CD14-positive monocyte (primary cell): Measurements from ENCODE around the gene NR6A1. TPM values are rescaled to one million over a fixed set of nuclear protein-coding genes. Genes with fewer than 3 reads are reported as not detected.
A peak's percentile ranks its signal among the peaks of the same experiment; 100 is the strongest.

Source experiments
- DNase-seq, 3 donors: peaks; one replicate each; pipeline ENCODE4 v3.0.0-alpha.2; 2011 to 2022
- H2AFZ ChIP-seq: 2 replicates; pipeline ENCODE4 v1.6.0; 2012; ENCODE audit warnings: mild to moderate bottlenecking, low read depth, low read length, inconsistent platforms; ENCODE audit not compliant: insufficient read depth, poor library complexity, severe bottlenecking
- H3K27ac ChIP-seq, 2 donors: 1 replicate in 1 of 2; 2 replicates in 1 of 2; pipeline ENCODE4 v1.5.1; 2012 to 2013; ENCODE audit warnings: low read length in 2 of 2, control low read depth in 1 of 2, inconsistent platforms in 1 of 2, low read depth in 1 of 2, mild to moderate bottlenecking in 1 of 2
- H3K27me3 ChIP-seq, 2 donors: one replicate each; pipeline versions ENCODE4 v1.6.0 to v1.6.1; 2011 to 2013; ENCODE audit warnings: low read length in 2 of 2; ENCODE audit not compliant: control insufficient read depth in 2 of 2, insufficient read depth in 2 of 2
- H3K36me3 ChIP-seq, 2 donors: replicated peaks in 1 of 2; 1 replicate in 1 of 2; 2 replicates in 1 of 2; pipeline versions ENCODE4 v1.5.1 to v1.6.1; 2012 to 2013; ENCODE audit warnings: low read length in 2 of 2, control low read depth in 1 of 2, inconsistent platforms in 1 of 2, mild to moderate bottlenecking in 1 of 2; ENCODE audit not compliant: insufficient read depth in 2 of 2, control insufficient read depth in 1 of 2
- H3K4me1 ChIP-seq, 2 donors: 1 replicate in 1 of 2; 2 replicates in 1 of 2; pipeline versions ENCODE4 v1.5.1 to v1.6.1; 2012 to 2013; ENCODE audit warnings: low read length in 2 of 2, control low read depth in 1 of 2, inconsistent platforms in 1 of 2, mild to moderate bottlenecking in 1 of 2, moderate library complexity in 1 of 2; ENCODE audit not compliant: insufficient read depth in 2 of 2, control insufficient read depth in 1 of 2
- H3K4me2 ChIP-seq: replicated peaks from 2 replicates; pipeline ENCODE3; 2012; ENCODE audit warnings: low read length, moderate library complexity, mild to moderate bottlenecking; ENCODE audit not compliant: poor library complexity, severe bottlenecking; ENCODE audit errors: extremely low read depth
- H3K4me3 ChIP-seq, 3 experiments: fragments of 200-600 bp in 1 of 3; sonication (generic) in 1 of 3; replicated peaks in 1 of 3; 1 replicate in 2 of 3; 2 replicates in 1 of 3; pipeline ENCODE4 v1.5.1; 2011 to 2013; ENCODE audit warnings: low read length in 3 of 3, mild to moderate bottlenecking in 3 of 3, control low read depth in 2 of 3, low read depth in 2 of 3, inconsistent platforms in 1 of 3, moderate library complexity in 1 of 3
- H3K79me2 ChIP-seq: 2 replicates; pipeline ENCODE4 v1.6.0; 2012; ENCODE audit warnings: mild to moderate bottlenecking, control low read depth, inconsistent platforms, low read length, moderate library complexity; ENCODE audit not compliant: insufficient read depth
- H3K9ac ChIP-seq: 2 replicates; pipeline ENCODE4 v1.6.0; 2017; ENCODE audit warnings: low read length, mild to moderate bottlenecking; ENCODE audit not compliant: insufficient read depth, poor library complexity, severe bottlenecking
- H3K9me3 ChIP-seq, 2 donors: replicated peaks in 1 of 2; 1 replicate in 1 of 2; 2 replicates in 1 of 2; pipeline versions ENCODE4 v1.5.1 to v1.6.1; 2012 to 2013; ENCODE audit warnings: low read length in 2 of 2, control low read depth in 1 of 2; ENCODE audit not compliant: control insufficient read depth in 1 of 2, insufficient read depth in 1 of 2
- H4K20me1 ChIP-seq: 2 replicates; pipeline ENCODE4 v1.6.0; 2012; ENCODE audit warnings: mild to moderate bottlenecking, low read length, control low read depth, moderate library complexity; ENCODE audit not compliant: insufficient read depth
- H3K27ac Mint-ChIP-seq, 7 donors: one replicate each; pipeline ENCODE4 v1.8.0; 2020; ENCODE audit warnings: mild to moderate bottlenecking in 7 of 7, mixed read lengths in 7 of 7, moderate library complexity in 6 of 7, inconsistent platforms in 2 of 7
- H3K27me3 Mint-ChIP-seq, 3 donors: one replicate each; pipeline ENCODE4 v1.8.0; 2021 to 2022; ENCODE audit warnings: low read depth in 3 of 3, mild to moderate bottlenecking in 3 of 3, mixed read lengths in 3 of 3, moderate library complexity in 3 of 3, inconsistent platforms in 1 of 3
- H3K36me3 Mint-ChIP-seq, 2 donors: one replicate each; pipeline ENCODE4 v1.8.0; 2020; ENCODE audit warnings: mixed read lengths in 2 of 2, inconsistent platforms in 1 of 2, mild to moderate bottlenecking in 1 of 2
- H3K4me1 Mint-ChIP-seq: one replicate; pipeline ENCODE4 v1.8.0; 2020; ENCODE audit warnings: mild to moderate bottlenecking, mixed read lengths
- H3K4me3 Mint-ChIP-seq, 2 donors: one replicate each; pipeline ENCODE4 v1.8.0; 2020; ENCODE audit warnings: mild to moderate bottlenecking in 2 of 2, mixed read lengths in 2 of 2, moderate library complexity in 1 of 2
- H3K9me3 Mint-ChIP-seq, 7 donors: one replicate each; pipeline ENCODE4 v1.8.0; 2020 to 2022; ENCODE audit warnings: mixed read lengths in 7 of 7, mild to moderate bottlenecking in 6 of 7, moderate library complexity in 6 of 7, inconsistent platforms in 2 of 7
- CTCF ChIP-seq: fragments of 200-600 bp; IDR thresholded peaks from one replicate; pipeline ENCODE4 v1.8.0; 2022; ENCODE audit warnings: antibody characterized with exemption, mild to moderate bottlenecking
- WGBS: methylation state at CpG from one replicate; pipeline ENCODE4 v1.1.5; 2013; ENCODE audit warnings: missing lambda C conversion rate; ENCODE audit not compliant: insufficient coverage; 5-methylcytosine and 5-hydroxymethylcytosine counted together
- intact Hi-C, 2 donors: fragments of 100-400 bp; cut with micrococcal nuclease; formaldehyde crosslinking; loops; one replicate each; pipeline versions ENCODE4 v1.15.0 to v1.15.1; 2023
- polyA plus RNA-seq, 3 donors: library from polyadenylated mRNA; depleted of rRNA in 1 of 3; unstranded in 2 of 3; stranded (reverse) in 1 of 3; fragments of 300-500 nt in 2 of 3; fragments of >200 nt in 1 of 3; fragmentation: Illumina TruSeq in 2 of 3; gene quantifications; 1 replicate in 2 of 3; 2 replicates in 1 of 3; pipeline ENCODE4 v1.2.3, GENCODE V29; 2012 to 2021

NR6A1 gene
- polyA plus RNA-seq, 3 donors = 0.15 to 2.9 (median 0.28) TPM

DNA sequence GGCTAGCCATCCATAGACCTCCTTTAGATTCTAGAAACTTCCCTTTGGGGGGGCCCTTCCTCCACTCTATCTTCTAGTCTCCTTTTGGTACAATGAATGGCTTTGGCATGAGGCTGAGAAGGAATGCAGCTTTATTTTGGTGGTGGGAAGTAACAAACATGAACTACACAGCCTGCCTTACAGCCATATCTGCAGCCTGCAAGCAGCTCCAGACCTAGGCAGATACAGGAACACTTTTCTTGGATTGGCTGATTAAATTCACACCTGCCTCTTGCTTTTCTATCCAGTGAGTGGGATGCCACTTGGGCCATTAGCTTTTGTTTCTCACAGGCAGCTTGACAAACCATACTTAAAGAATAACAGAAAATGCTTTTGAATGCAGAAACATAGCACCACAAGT is 28.2 kb downstream of the NR6A1 start:
- DNase-seq = no peak
- no peaks in the 10 kb centered on the region for H3K79me2 ChIP-seq
- H2AFZ ChIP-seq = no peak overlapping the region
- Mint-ChIP-seq H3K4me1 (peaks cover 3% of the 10 kb centered on the region), H3K36me3 (no peaks in the 10 kb centered on the region), H3K9me3 (no peaks in the 10 kb centered on the region), H3K27ac (peak overlapping the region in 1 of 7 donors; percentile 9), H3K4me3 (no peak overlapping the region), H3K27me3 (no peaks in the 10 kb centered on the region)
- no peak for TF ChIP-seq CTCF
- H3K4me3 ChIP-seq = no peak overlapping the region
- no peak overlapping the region for H3K9ac ChIP-seq
- H3K27ac ChIP-seq = no peak overlapping the region
- H4K20me1 ChIP-seq = no peaks in the 10 kb centered on the region
- intact Hi-C loops = no loop called here
- no peaks in the 10 kb centered on the region for H3K27me3 ChIP-seq
- no peaks in the 10 kb centered on the region for H3K36me3 ChIP-seq
- no peak overlapping the region for H3K4me2 ChIP-seq
- no peaks in the 10 kb centered on the region for H3K9me3 ChIP-seq
- no peaks in the 10 kb centered on the region for H3K4me1 ChIP-seq

DNA sequence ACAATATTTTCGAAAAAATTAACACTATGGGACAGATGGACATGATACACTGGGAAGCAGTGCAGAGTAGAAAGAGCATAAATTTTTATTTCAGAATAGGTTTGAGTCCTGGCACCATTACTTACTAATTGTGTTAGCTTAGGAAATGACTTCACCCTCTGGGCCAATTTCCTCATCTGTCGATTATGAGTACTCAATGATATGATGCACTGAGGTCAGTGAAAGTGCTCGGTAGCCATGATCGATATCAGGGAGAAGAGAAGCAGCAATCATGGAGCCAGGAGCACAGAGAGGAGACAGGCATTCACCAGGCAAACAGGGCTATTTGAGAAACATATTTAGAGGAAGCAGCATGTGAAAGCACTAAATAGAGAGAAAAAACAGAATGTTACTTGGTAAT is 29.4 kb downstream of the NR6A1 start:
- Mint-ChIP-seq H3K4me3 (no peak overlapping the region), H3K9me3 (no peaks in the 10 kb centered on the region), H3K27me3 (no peaks in the 10 kb centered on the region), H3K4me1 (peaks cover 3% of the 10 kb centered on the region), H3K36me3 (no peaks in the 10 kb centered on the region), H3K27ac (peak overlapping the region in 1 of 7 donors; percentile 37)
- no peak overlapping the region for H3K27ac ChIP-seq
- H3K9me3 ChIP-seq = no peaks in the 10 kb centered on the region
- H3K9ac ChIP-seq = no peak overlapping the region
- H3K4me1 ChIP-seq = no peaks in the 10 kb centered on the region
- no peaks in the 10 kb centered on the region for H4K20me1 ChIP-seq
- H3K4me3 ChIP-seq = no peak overlapping the region
- no peak for DNase-seq
- TF ChIP-seq CTCF = no peak
- no peak overlapping the region for H2AFZ ChIP-seq
- H3K4me2 ChIP-seq = no peak overlapping the region
- H3K79me2 ChIP-seq = no peaks in the 10 kb centered on the region
- intact Hi-C loops = no loop called here
- WGBS = 100% methylated on average over 2 of the region's 4 CpGs
- H3K27me3 ChIP-seq = no peaks in the 10 kb centered on the region
- no peaks in the 10 kb centered on the region for H3K36me3 ChIP-seq
